ENCODE measurements around the gene NSUN7. TPM values are rescaled to one million over a fixed set of nuclear protein-coding genes. Genes with fewer than 3 reads are reported as not detected.

The NSUN7 gene
- total and polyA plus RNA-seq, 4 donors, result 0.21 to 4.5 (median 1.3) TPM

- Histone ChIP-seq H3K9ac (ENCODE audit: low read depth in 1 of 2, low read length in 2 of 2) (no peak overlapping the region), H3K27me3 (ENCODE audit: control insufficient read depth in 4 of 4, insufficient read depth in 4 of 4, low read length in 3 of 4) (no peaks in the 10 kb centered on the region), H3K4me3 (ENCODE audit: low read depth in 1 of 3, low read length in 3 of 3) (no peak overlapping the region), H3K4me1 (ENCODE audit: control insufficient read depth in 4 of 4, insufficient read depth in 4 of 4, low read length in 3 of 4) (no peaks in the 10 kb centered on the region), H3K36me3 (ENCODE audit: control insufficient read depth in 4 of 4, insufficient read depth in 3 of 4, low read depth in 1 of 4, low read length in 3 of 4) (no peaks in the 10 kb centered on the region), H3K9me3 (ENCODE audit: control insufficient read depth in 4 of 4, low read length in 3 of 4) (no peaks in the 10 kb centered on the region), H3K27ac (ENCODE audit: low read depth in 1 of 2, low read length in 2 of 2) (no peak overlapping the region)
- 78% methylated on average over 3 of the region's 3 CpGs for WGBS
- DNase-seq (ENCODE audit: low spot score), result no peak
- no peak for TF ChIP-seq EGR1 (IDR thresholded peaks at IDR 0.05; ENCODE audit: low read depth in 2 of 2)
These were observed 13.5 kb downstream of the NSUN7 start for GRCh38 chr4:40763228-40763716.

DNA sequence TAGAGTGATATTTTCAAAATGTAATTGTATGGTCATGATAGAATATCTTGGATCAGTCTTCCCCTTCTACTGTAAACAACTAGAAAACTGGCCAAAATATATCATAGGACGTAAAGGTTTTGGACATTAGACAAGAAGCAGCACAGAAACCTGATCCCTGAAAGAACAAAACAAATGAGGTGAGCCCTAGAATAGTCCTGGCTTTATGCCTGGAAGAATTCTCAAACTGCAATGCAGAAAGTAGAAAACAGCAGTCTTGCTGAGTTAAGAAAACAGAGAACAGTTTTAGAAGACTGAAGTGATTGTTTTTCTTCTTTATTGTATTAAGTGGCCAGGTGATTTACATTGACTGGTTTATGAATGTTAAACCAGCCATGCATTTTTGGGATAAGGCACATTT lies 19.5 kb downstream of the NSUN7 start:
- DNase-seq (ENCODE audit: low spot score), result no peak
- Histone ChIP-seq H3K9me3 (ENCODE audit: control insufficient read depth in 4 of 4, low read length in 3 of 4) (no peaks in the 10 kb centered on the region), H3K27me3 (ENCODE audit: control insufficient read depth in 4 of 4, insufficient read depth in 4 of 4, low read length in 3 of 4) (no peaks in the 10 kb centered on the region), H3K4me3 (ENCODE audit: low read depth in 1 of 3, low read length in 3 of 3) (no peak overlapping the region), H3K4me1 (ENCODE audit: control insufficient read depth in 4 of 4, insufficient read depth in 4 of 4, low read length in 3 of 4) (no peaks in the 10 kb centered on the region), H3K36me3 (ENCODE audit: control insufficient read depth in 4 of 4, insufficient read depth in 3 of 4, low read depth in 1 of 4, low read length in 3 of 4) (no peaks in the 10 kb centered on the region), H3K9ac (ENCODE audit: low read depth in 1 of 2, low read length in 2 of 2) (no peak overlapping the region), H3K27ac (ENCODE audit: low read depth in 1 of 2, low read length in 2 of 2) (no peak overlapping the region)
- WGBS, result 47% methylated on average over 1 of the region's 1 CpG
- TF ChIP-seq ATF3 (IDR thresholded peaks at IDR 0.05) (no peak), CTCF (IDR thresholded peaks at IDR 0.05; ENCODE audit: low read depth, low read length, missing input control) (no peak), HNF4G (IDR thresholded peaks at IDR 0.05) (no peak), JUND (IDR thresholded peaks at IDR 0.05) (no peak), TAF1 (conservative IDR thresholded peaks at IDR 0.05) (no peak), SP1 (IDR thresholded peaks at IDR 0.05) (no peak), FOXA1 (IDR thresholded peaks at IDR 0.05) (no peak), RXRA (IDR thresholded peaks at IDR 0.05) (no peak), EGR1 (IDR thresholded peaks at IDR 0.05; ENCODE audit: low read depth in 2 of 2) (no peak), HNF4A (conservative IDR thresholded peaks at IDR 0.05) (no peak), YY1 (IDR thresholded peaks at IDR 0.05) (no peak), REST (IDR thresholded peaks at IDR 0.05) (no peak), GABPA (IDR thresholded peaks at IDR 0.05 in 1 of 2, conservative IDR thresholded peaks at IDR 0.05 in 1 of 2) (no peak), NR2F2 (IDR thresholded peaks at IDR 0.05) (no peak), RAD21 (IDR thresholded peaks at IDR 0.05) (no peak)
- TF ChIP-seq, protein P1, sequence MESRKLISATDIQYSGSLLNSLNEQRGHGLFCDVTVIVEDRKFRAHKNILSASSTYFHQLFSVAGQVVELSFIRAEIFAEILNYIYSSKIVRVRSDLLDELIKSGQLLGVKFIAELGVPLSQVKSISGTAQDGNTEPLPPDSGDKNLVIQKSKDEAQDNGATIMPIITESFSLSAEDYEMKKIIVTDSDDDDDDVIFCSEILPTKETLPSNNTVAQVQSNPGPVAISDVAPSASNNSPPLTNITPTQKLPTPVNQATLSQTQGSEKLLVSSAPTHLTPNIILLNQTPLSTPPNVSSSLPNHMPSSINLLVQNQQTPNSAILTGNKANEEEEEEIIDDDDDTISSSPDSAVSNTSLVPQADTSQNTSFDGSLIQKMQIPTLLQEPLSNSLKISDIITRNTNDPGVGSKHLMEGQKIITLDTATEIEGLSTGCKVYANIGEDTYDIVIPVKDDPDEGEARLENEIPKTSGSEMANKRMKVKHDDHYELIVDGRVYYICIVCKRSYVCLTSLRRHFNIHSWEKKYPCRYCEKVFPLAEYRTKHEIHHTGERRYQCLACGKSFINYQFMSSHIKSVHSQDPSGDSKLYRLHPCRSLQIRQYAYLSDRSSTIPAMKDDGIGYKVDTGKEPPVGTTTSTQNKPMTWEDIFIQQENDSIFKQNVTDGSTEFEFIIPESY (IDR thresholded peaks at IDR 0.05), result no peak
- TF ChIP-seq, protein P2, sequence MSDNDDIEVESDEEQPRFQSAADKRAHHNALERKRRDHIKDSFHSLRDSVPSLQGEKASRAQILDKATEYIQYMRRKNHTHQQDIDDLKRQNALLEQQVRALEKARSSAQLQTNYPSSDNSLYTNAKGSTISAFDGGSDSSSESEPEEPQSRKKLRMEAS (IDR thresholded peaks at IDR 0.05), result no peak
